ENCODE results near the gene SUGCT. TPM values are rescaled to one million over a fixed set of nuclear protein-coding genes. Genes with fewer than 3 reads are reported as not detected.

The SUGCT gene
- total RNA-seq, 2 experiments from 2014 or later = 0.95 to 1.2 TPM

- Mint-ChIP-seq H3K36me3 (ENCODE audit: low read depth) (no peaks in the 10 kb centered on the region), H3K27me3 (no peaks in the 10 kb centered on the region), H3K27ac (no peak overlapping the region)
These were observed 400.9 kb downstream of the SUGCT start for GRCh38 chr7:40535678-40536077.

GRCh38 chr7:40536421-40536820 lies 401.6 kb downstream of the SUGCT start:
- H3K36me3 Mint-ChIP-seq (ENCODE audit: low read depth) = no peaks in the 10 kb centered on the region
- intact Hi-C loops (cut with DNase I, micrococcal nuclease) = no loop called here
- no peak overlapping the region for H3K4me3 Mint-ChIP-seq
- Histone ChIP-seq H3K4me1 (ENCODE audit: insufficient read depth, low read length) (no peaks in the 10 kb centered on the region), H3K36me3 (ENCODE audit: insufficient read depth, low read length) (no peaks in the 10 kb centered on the region), H3K27ac (ENCODE audit: low read depth in 1 of 2, low read length in 2 of 2) (no peak overlapping the region), H3K27me3 (ENCODE audit: control insufficient read depth in 1 of 2, insufficient read depth in 2 of 2, low read length in 2 of 2) (no peaks in the 10 kb centered on the region), H3K4me3 (ENCODE audit: low read length) (no peak overlapping the region), H3K9me3 (ENCODE audit: control insufficient read depth in 1 of 2, insufficient read depth in 1 of 2, low read length in 2 of 2) (peaks cover 0 to 6% of the 10 kb centered on the region in 2 experiments)
- no peaks in the 10 kb centered on the region for H3K27me3 Mint-ChIP-seq
- DNase-seq = no peak
- POLR2A ChIA-PET = interaction anchor here (0.6 kb wide), 1 partner anchor 20 kb away, joined by 3 read pairs; no protein-coding TSS in a partner anchor
- CTCF ChIA-PET = no interaction called here
- H3K9me3 Mint-ChIP-seq = peaks cover 2% of the 10 kb centered on the region
- H3K4me1 Mint-ChIP-seq (ENCODE audit: low read depth) = no peaks in the 10 kb centered on the region
- no peak overlapping the region for H3K27ac Mint-ChIP-seq
- no peak for TF ChIP-seq CTCF (IDR thresholded peaks at IDR 0.05)
- no peak for ATAC-seq (ENCODE audit: poor library complexity)

More at GRCh38 chr7:40535678-40536077, 400.9 kb downstream of the SUGCT start:
- ATAC-seq (ENCODE audit: poor library complexity) (no peak), DNase-seq (no peak)
- Histone ChIP-seq H3K9me3 (ENCODE audit: control insufficient read depth in 1 of 2, insufficient read depth in 1 of 2, low read length in 2 of 2) (peaks cover 0 to 6% of the 10 kb centered on the region in 2 experiments), H3K27ac (ENCODE audit: low read depth in 1 of 2, low read length in 2 of 2) (no peak overlapping the region), H3K36me3 (ENCODE audit: insufficient read depth, low read length) (no peaks in the 10 kb centered on the region), H3K4me3 (ENCODE audit: low read length) (no peak overlapping the region), H3K4me1 (ENCODE audit: insufficient read depth, low read length) (no peaks in the 10 kb centered on the region), H3K27me3 (ENCODE audit: control insufficient read depth in 1 of 2, insufficient read depth in 2 of 2, low read length in 2 of 2) (no peaks in the 10 kb centered on the region)
- H3K4me3 Mint-ChIP-seq = no peak overlapping the region
- TF ChIP-seq CTCF (IDR thresholded peaks at IDR 0.05) = no peak
- peaks cover 2% of the 10 kb centered on the region for H3K9me3 Mint-ChIP-seq
- ChIA-PET CTCF (no interaction called here), POLR2A (no interaction called here)
- no peaks in the 10 kb centered on the region for H3K4me1 Mint-ChIP-seq (ENCODE audit: low read depth)
- intact Hi-C loops (cut with DNase I, micrococcal nuclease) = no loop called here

GRCh38 chr7:40538281-40538680 lies 403.5 kb downstream of the SUGCT start:
- no peaks in the 10 kb centered on the region for H3K36me3 Mint-ChIP-seq (ENCODE audit: low read depth)
- intact Hi-C loops (cut with DNase I, micrococcal nuclease) = no loop called here
- no peak overlapping the region for H3K27ac Mint-ChIP-seq
- no peak overlapping the region for H3K27ac ChIP-seq (ENCODE audit: low read depth in 1 of 2, low read length in 2 of 2)
- peaks cover 2% of the 10 kb centered on the region for H3K9me3 Mint-ChIP-seq
- no peaks in the 10 kb centered on the region for H3K36me3 ChIP-seq (ENCODE audit: insufficient read depth, low read length)
- H3K27me3 Mint-ChIP-seq = no peaks in the 10 kb centered on the region
- no peaks in the 10 kb centered on the region for H3K27me3 ChIP-seq (ENCODE audit: control insufficient read depth in 1 of 2, insufficient read depth in 2 of 2, low read length in 2 of 2)
- no peaks in the 10 kb centered on the region for H3K4me1 ChIP-seq (ENCODE audit: insufficient read depth, low read length)
- DNase-seq = no peak
- no peak overlapping the region for H3K4me3 Mint-ChIP-seq
- no peaks in the 10 kb centered on the region for H3K4me1 Mint-ChIP-seq (ENCODE audit: low read depth)
- no peak for ATAC-seq (ENCODE audit: poor library complexity)
- no peak for TF ChIP-seq CTCF (IDR thresholded peaks at IDR 0.05)
- CTCF ChIA-PET = no interaction called here
- POLR2A ChIA-PET = no interaction called here
- H3K4me3 ChIP-seq (ENCODE audit: low read length) = no peak overlapping the region
- H3K9me3 ChIP-seq (ENCODE audit: control insufficient read depth in 1 of 2, insufficient read depth in 1 of 2, low read length in 2 of 2) = peaks cover 0 to 3% of the 10 kb centered on the region in 2 experiments
